HepG2 (cell line): ENCODE data around the gene SRSF4. TPM values are rescaled to one million over a fixed set of nuclear protein-coding genes. Genes with fewer than 3 reads are reported as not detected.
A peak's percentile ranks its signal among the peaks of the same experiment; 100 is the strongest.

Experiments used
- CREB1 ChIP-seq, 2 experiments: fragments of 450-650 bp in 1 of 2; IDR thresholded peaks; 2 replicates each; pipeline ENCODE4 v1.6.1; 2016 to 2017; ENCODE audit warnings: control low read depth in 1 of 2, mild to moderate bottlenecking in 1 of 2, missing compliant biosample characterization in 1 of 2, missing genetic modification characterization in 1 of 2
- DNMT3B ChIP-seq: conservative IDR thresholded peaks from 2 replicates; pipeline ENCODE4 v1.6.1; 2016; ENCODE audit warnings: missing biosample characterization, control low read depth
- EP300 ChIP-seq, 3 experiments: sonication (generic) in 1 of 3; formaldehyde crosslinking in 1 of 3; IDR thresholded peaks; 2 replicates each; pipeline versions ENCODE4 v1.5.1 to v1.6.1; 2011 to 2020; ENCODE audit warnings: low read depth in 2 of 3, low read length in 2 of 3, borderline replicate concordance in 1 of 3, improper control_type of control experiment in 1 of 3, mild to moderate bottlenecking in 1 of 3, missing genetic modification reagents in 1 of 3, moderate library complexity in 1 of 3
- GLI4 ChIP-seq: sonication (generic); formaldehyde crosslinking; IDR thresholded peaks from 2 replicates; pipeline ENCODE4 v1.5.1; 2020; ENCODE audit warnings: missing genetic modification reagents, mild to moderate bottlenecking, moderate library complexity, borderline replicate concordance
- JUNB ChIP-seq: sonication (generic); formaldehyde crosslinking; IDR thresholded peaks from 2 replicates; pipeline ENCODE4 v1.8.0; 2022; ENCODE audit warnings: missing genetic modification reagents, mild to moderate bottlenecking, borderline replicate concordance
- KDM3A ChIP-seq: IDR thresholded peaks from 2 replicates; pipeline ENCODE4 v1.6.1; 2018; ENCODE audit warnings: low read depth, missing compliant biosample characterization
- MTF1 ChIP-seq: sonication (generic); formaldehyde crosslinking; IDR thresholded peaks from 2 replicates; pipeline ENCODE4 v1.5.0; 2020; ENCODE audit warnings: missing genetic modification reagents
- MXI1 ChIP-seq: IDR thresholded peaks from 3 replicates; pipeline ENCODE4 v1.6.1; 2012; ENCODE audit warnings: low read depth, low read length, inconsistent platforms, borderline replicate concordance
- MYC ChIP-seq: sonication (generic); formaldehyde crosslinking; IDR thresholded peaks from 2 replicates; pipeline ENCODE4 v1.9.0; 2021; ENCODE audit warnings: missing genetic modification reagents, borderline replicate concordance
- NFE2L1 ChIP-seq: sonication (generic); formaldehyde crosslinking; IDR thresholded peaks from 2 replicates; pipeline ENCODE4 v1.4.0; 2020; ENCODE audit warnings: missing genetic modification reagents, mild to moderate bottlenecking, borderline replicate concordance
- PAF1 ChIP-seq: IDR thresholded peaks from 2 replicates; pipeline ENCODE4 v1.6.1; 2016; ENCODE audit warnings: missing genetic modification reagents, missing compliant biosample characterization
- SATB2 ChIP-seq: sonication (generic); formaldehyde crosslinking; IDR thresholded peaks from 2 replicates; pipeline ENCODE4 v1.5.0; 2020; ENCODE audit warnings: missing genetic modification reagents
- SOX13 ChIP-seq, 3 experiments: fragments of 450-650 bp in 1 of 3; sonication (generic) in 1 of 3; formaldehyde crosslinking in 1 of 3; IDR thresholded peaks in 2 of 3; conservative IDR thresholded peaks in 1 of 3; 2 replicates each; pipeline versions ENCODE4 v1.5.0 to v1.6.1; 2016 to 2020; ENCODE audit warnings: antibody characterized with exemption in 1 of 3, mild to moderate bottlenecking in 1 of 3, missing compliant biosample characterization in 1 of 3, missing genetic modification reagents in 1 of 3, moderate library complexity in 1 of 3
- TEAD2 ChIP-seq: sonication (generic); formaldehyde crosslinking; IDR thresholded peaks from 2 replicates; pipeline ENCODE4 v1.9.0; 2021; ENCODE audit warnings: missing genetic modification reagents
- polyA plus RNA-seq, 8 experiments: library from polyadenylated mRNA; depleted of rRNA in 3 of 8; stranded (reverse) in 7 of 8; unstranded in 1 of 8; fragments of >200 nt; fragmentation: Illumina TruSeq in 4 of 8; extraction: Trizol in 4 of 8; gene quantifications; 2 replicates each; pipeline versions ENCODE4 v1.2.1 to v1.2.3, GENCODE V29; 2011 to 2016; ENCODE audit warnings: low read depth in 4 of 8, missing spikeins in 1 of 8, mixed read lengths in 1 of 8; ENCODE audit not compliant: insufficient read depth in 1 of 8
- total RNA-seq, 5 experiments: library from RNA; depleted of rRNA; stranded (reverse); fragments of >200 nt; fragmentation: Illumina TruSeq; extraction: Trizol; gene quantifications; 2 replicates each; pipeline ENCODE4 v1.2.3, GENCODE V29; 2016; ENCODE audit warnings: low read depth in 1 of 5
- TF ChIP-seq, protein P1 (sequence below): sonication (generic); formaldehyde crosslinking; IDR thresholded peaks from 2 replicates; pipeline ENCODE4 v1.9.0; 2021; ENCODE audit warnings: missing genetic modification reagents, borderline replicate concordance
- TF ChIP-seq, protein P2 (sequence below): sonication (generic); formaldehyde crosslinking; IDR thresholded peaks from 2 replicates; pipeline ENCODE4 v1.4.0; 2020; ENCODE audit warnings: missing genetic modification reagents
- TF ChIP-seq, protein P3 (sequence below): sonication (generic); formaldehyde crosslinking; IDR thresholded peaks from 2 replicates; pipeline ENCODE4 v1.5.1; 2020; ENCODE audit warnings: mild to moderate bottlenecking, missing genetic modification reagents, moderate library complexity
- TF ChIP-seq, protein P4 (sequence below): sonication (generic); formaldehyde crosslinking; conservative IDR thresholded peaks from 2 replicates; pipeline ENCODE4 v1.5.0; 2020; ENCODE audit warnings: missing genetic modification reagents

Gene SRSF4
- total and polyA plus RNA-seq, 2 of the 13 experiments (the other 11 are each of a cell fraction or from before 2014, with no cell fraction given), result 37.7 to 50.9 TPM

DNA sequence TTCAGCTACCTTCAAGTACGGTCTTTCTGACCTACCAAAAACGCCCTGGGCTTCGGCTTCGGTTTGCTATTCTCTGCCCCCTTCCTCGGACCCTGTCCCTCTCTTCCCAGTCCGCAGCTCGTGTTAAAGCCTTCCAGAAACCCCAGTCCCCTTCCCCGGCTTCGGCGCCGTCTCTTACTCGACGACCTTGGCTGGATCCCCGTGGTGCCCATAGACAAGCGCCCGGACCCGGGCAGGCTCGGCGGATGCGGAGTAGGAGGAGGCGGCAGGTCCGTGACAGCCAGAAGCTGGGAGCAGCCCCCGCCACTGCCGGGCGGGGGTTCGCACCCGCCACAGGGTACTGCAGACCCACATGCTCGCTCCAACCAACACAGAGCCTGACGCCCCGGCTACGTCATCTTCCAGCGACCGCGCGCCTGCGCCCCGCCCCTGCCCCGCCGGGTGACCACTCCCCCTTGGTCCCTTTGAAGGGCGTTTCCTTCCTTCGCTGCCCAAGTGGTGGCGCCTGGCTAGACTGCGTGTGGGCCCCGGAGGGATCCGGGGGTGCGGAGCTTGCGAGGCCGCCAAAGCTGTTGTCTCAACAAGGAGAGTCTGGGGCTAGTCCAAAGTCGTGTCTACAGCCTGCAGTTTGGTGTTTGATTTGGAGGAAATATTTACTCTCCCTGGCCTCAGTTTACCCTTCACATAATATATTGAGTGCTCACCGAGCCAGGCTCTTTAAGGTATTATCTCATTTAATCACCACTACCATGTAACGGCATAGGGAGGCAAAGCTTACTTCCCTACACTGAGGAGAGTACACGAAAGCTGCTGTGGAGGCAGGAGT lies 49.1 kb upstream of the SRSF4 start, which contains the start of gene MECR (continued):
- TF ChIP-seq PAF1 (no peak), SOX13 (IDR thresholded peaks at IDR 0.05) (no peak), SOX13 (CRISPR knock-in tag; conservative IDR thresholded peaks at IDR 0.05 in 1 of 2, IDR thresholded peaks at IDR 0.05 in 1 of 2) (peak in 1 of 2 experiments; percentile 46; a peak in 1 of 4 replicates), GLI4 (CRISPR knock-in tag) (no peak), KDM3A (CRISPR knock-in tag) (no peak), EP300 (IDR thresholded peaks at IDR 0.05; ENCODE audit: low read depth in 2 of 2, low read length in 2 of 2) (0 out of 4 replicates have a peak, but pooled peaks of 1 of the 2 experiments have one; percentile 26), EP300 (CRISPR knock-in tag; IDR thresholded peaks at IDR 0.05; ENCODE audit: borderline replicate concordance) (0 out of 2 replicates have a peak, but pooled peaks have one; percentile 10), MTF1 (no peak), DNMT3B (peak; percentile 70), NFE2L1 (no peak), MXI1 (peak; percentile 97), JUNB (CRISPR knock-in tag) (no peak), SATB2 (CRISPR knock-in tag) (no peak), MYC (CRISPR knock-in tag) (peak; percentile 94), CREB1 (IDR thresholded peaks at IDR 0.05) (peak; percentile 96), CREB1 (CRISPR knock-in tag; IDR thresholded peaks at IDR 0.05) (peak; percentile 99), TEAD2 (no peak)
- TF ChIP-seq, protein P1, sequence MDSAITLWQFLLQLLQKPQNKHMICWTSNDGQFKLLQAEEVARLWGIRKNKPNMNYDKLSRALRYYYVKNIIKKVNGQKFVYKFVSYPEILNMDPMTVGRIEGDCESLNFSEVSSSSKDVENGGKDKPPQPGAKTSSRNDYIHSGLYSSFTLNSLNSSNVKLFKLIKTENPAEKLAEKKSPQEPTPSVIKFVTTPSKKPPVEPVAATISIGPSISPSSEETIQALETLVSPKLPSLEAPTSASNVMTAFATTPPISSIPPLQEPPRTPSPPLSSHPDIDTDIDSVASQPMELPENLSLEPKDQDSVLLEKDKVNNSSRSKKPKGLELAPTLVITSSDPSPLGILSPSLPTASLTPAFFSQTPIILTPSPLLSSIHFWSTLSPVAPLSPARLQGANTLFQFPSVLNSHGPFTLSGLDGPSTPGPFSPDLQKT (CRISPR knock-in tag), result no peak
- TF ChIP-seq, protein P2, sequence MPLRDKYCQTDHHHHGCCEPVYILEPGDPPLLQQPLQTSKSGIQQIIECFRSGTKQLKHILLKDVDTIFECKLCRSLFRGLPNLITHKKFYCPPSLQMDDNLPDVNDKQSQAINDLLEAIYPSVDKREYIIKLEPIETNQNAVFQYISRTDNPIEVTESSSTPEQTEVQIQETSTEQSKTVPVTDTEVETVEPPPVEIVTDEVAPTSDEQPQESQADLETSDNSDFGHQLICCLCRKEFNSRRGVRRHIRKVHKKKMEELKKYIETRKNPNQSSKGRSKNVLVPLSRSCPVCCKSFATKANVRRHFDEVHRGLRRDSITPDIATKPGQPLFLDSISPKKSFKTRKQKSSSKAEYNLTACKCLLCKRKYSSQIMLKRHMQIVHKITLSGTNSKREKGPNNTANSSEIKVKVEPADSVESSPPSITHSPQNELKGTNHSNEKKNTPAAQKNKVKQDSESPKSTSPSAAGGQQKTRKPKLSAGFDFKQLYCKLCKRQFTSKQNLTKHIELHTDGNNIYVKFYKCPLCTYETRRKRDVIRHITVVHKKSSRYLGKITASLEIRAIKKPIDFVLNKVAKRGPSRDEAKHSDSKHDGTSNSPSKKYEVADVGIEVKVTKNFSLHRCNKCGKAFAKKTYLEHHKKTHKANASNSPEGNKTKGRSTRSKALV (CRISPR knock-in tag), result peak; percentile 72
- TF ChIP-seq, protein P3, sequence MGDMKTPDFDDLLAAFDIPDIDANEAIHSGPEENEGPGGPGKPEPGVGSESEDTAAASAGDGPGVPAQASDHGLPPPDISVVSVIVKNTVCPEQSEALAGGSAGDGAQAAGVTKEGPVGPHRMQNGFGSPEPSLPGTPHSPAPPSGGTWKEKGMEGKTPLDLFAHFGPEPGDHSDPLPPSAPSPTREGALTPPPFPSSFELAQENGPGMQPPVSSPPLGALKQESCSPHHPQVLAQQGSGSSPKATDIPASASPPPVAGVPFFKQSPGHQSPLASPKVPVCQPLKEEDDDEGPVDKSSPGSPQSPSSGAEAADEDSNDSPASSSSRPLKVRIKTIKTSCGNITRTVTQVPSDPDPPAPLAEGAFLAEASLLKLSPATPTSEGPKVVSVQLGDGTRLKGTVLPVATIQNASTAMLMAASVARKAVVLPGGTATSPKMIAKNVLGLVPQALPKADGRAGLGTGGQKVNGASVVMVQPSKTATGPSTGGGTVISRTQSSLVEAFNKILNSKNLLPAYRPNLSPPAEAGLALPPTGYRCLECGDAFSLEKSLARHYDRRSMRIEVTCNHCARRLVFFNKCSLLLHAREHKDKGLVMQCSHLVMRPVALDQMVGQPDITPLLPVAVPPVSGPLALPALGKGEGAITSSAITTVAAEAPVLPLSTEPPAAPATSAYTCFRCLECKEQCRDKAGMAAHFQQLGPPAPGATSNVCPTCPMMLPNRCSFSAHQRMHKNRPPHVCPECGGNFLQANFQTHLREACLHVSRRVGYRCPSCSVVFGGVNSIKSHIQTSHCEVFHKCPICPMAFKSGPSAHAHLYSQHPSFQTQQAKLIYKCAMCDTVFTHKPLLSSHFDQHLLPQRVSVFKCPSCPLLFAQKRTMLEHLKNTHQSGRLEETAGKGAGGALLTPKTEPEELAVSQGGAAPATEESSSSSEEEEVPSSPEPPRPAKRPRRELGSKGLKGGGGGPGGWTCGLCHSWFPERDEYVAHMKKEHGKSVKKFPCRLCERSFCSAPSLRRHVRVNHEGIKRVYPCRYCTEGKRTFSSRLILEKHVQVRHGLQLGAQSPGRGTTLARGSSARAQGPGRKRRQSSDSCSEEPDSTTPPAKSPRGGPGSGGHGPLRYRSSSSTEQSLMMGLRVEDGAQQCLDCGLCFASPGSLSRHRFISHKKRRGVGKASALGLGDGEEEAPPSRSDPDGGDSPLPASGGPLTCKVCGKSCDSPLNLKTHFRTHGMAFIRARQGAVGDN (CRISPR knock-in tag), result peak; percentile 93
- TF ChIP-seq, protein P4, sequence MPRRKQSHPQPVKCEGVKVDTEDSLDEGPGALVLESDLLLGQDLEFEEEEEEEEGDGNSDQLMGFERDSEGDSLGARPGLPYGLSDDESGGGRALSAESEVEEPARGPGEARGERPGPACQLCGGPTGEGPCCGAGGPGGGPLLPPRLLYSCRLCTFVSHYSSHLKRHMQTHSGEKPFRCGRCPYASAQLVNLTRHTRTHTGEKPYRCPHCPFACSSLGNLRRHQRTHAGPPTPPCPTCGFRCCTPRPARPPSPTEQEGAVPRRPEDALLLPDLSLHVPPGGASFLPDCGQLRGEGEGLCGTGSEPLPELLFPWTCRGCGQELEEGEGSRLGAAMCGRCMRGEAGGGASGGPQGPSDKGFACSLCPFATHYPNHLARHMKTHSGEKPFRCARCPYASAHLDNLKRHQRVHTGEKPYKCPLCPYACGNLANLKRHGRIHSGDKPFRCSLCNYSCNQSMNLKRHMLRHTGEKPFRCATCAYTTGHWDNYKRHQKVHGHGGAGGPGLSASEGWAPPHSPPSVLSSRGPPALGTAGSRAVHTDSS (CRISPR knock-in tag), result no peak
